GM19372 (cell line): ENCODE data around the gene CEP350.
A peak's percentile ranks its signal among the peaks of the same experiment; 100 is the strongest.

Experiments
- ATAC-seq: cut with Tn5 transposase; IDR thresholded peaks from one replicate; pipeline ENCODE4 v1.9.1; 2021; ENCODE audit warnings: mild to moderate bottlenecking, low read depth, moderate library complexity; ENCODE audit not compliant: unreplicated experiment

CEP350 gene, protein sequence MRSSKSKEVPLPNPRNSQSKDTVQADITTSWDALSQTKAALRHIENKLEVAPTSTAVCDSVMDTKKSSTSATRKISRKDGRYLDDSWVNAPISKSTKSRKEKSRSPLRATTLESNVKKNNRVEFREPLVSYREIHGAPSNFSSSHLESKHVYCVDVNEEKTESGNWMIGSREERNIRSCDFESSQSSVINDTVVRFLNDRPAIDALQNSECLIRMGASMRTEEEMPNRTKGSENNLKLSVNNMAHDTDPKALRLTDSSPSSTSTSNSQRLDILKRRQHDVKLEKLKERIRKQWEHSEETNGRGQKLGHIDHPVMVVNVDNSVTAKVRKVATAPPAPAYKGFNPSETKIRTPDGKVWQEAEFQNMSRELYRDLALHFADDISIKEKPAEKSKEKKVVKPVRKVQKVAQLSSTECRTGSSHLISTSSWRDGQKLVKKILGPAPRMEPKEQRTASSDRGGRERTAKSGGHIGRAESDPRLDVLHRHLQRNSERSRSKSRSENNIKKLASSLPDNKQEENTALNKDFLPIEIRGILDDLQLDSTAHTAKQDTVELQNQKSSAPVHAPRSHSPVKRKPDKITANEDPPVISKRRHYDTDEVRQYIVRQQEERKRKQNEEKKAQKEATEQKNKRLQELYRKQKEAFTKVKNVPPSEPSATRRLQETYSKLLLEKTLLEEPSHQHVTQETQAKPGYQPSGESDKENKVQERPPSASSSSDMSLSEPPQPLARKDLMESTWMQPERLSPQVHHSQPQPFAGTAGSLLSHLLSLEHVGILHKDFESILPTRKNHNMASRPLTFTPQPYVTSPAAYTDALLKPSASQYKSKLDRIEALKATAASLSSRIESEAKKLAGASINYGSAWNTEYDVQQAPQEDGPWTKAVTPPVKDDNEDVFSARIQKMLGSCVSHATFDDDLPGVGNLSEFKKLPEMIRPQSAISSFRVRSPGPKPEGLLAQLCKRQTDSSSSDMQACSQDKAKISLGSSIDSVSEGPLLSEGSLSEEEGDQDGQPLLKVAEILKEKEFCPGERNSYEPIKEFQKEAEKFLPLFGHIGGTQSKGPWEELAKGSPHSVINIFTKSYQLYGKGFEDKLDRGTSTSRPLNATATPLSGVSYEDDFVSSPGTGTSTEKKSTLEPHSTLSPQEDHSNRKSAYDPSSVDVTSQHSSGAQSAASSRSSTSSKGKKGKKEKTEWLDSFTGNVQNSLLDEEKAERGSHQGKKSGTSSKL (N-terminal part only)

GRCh38 chr1:179954493-179955286 is at the start of gene CEP350:
CEP350 (plus strand) TSS chr1:179954810; CDS start chr1:179986182, 31,372 bp downstream.
- peak; percentile 83 for ATAC-seq

GRCh38 chr1:179910934-179911333 is 43.7 kb upstream of the CEP350 start:
- ATAC-seq: no peak

DNA sequence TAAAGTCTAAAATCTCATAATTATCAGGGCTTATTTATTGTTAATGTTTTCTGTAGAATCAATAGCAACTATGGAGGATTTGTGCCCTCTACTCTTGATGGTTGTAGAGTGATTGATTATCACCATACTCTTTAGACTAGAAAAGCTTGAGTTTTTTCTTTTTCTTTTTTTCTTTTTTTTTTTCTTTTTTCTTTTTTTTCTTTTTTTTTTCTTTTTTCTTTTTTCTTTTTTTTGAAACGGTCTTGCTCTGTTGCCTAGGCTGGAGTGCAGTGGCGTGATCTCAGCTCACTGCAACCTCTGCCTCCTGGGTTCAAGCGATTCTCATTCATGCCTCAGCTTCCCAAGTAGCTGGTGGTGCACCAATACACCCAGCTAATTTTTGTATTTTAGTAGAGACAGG is 42.8 kb upstream of the CEP350 start:
- no peak for ATAC-seq

- ATAC-seq: no peak
Observed at GRCh38 chr1:179917601-179918429, 36.8 kb upstream of the CEP350 start.

DNA sequence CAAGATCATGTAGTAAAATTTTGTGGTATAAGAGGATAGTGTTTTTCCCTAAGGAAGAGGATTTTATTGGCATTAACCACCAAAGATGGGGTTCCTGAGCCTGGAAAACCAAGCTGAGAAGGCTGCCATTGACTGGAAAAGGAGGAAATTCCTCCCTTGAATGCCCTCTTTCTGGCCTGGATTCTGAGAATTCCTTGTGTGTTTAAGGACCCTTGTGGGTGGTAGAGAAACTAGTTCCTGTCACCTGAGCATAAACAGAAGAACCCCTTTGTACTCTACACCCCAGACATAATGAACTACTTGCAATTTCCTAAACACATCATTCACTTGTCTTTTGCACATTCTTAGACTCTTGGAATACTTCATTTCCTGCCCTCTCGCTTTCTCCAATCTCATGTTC is 33.1 kb upstream of the CEP350 start:
- ATAC-seq: no peak

DNA sequence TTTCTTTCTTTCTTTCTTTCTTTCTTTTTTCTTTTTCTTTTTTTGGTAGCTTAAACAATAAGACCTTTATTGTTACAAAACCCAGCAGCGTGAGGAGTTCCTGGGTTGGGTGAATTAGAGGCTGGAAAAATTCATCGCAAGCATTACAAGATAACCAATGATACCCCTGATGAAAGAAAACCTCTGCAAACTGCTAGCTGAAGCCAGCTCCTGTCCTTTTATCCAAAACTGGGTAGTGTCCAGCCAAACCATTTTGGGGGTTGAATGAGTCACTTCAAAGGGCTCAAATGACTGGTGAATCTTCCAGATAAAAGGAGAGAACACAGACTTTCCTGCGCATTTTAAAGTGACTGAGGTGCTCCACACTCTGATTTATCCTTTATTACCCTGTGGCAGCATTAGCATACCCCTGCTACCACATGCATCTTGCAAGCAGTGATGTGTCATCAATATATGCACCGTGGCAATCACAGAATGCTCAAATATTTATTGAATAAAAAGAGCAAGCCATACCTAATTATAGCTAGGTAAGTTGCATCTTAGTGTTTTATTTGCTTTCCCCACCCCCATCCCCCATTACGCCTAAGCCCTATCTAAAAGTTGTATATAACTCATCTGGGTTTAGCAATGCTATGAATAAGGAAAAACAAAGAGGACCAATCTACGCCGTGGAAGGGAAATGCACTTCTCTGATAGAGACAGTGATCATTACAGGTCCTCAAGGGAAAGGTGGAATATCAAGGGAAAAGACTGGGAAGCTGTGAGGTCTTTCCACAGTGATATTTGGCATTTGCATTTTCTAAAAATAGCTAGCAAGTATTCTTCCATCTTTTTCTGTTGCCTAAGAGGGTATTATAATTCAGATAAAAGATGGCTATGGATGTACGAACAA is 32.4 kb upstream of the CEP350 start:
- no peak for ATAC-seq

- ATAC-seq: no peak
Observed at GRCh38 chr1:179923029-179923428, 31.6 kb upstream of the CEP350 start.

GRCh38 chr1:179924268-179924667 is 30.3 kb upstream of the CEP350 start:
- ATAC-seq: no peak

GRCh38 chr1:179925302-179925701 is 29.3 kb upstream of the CEP350 start:
- ATAC-seq: no peak

DNA sequence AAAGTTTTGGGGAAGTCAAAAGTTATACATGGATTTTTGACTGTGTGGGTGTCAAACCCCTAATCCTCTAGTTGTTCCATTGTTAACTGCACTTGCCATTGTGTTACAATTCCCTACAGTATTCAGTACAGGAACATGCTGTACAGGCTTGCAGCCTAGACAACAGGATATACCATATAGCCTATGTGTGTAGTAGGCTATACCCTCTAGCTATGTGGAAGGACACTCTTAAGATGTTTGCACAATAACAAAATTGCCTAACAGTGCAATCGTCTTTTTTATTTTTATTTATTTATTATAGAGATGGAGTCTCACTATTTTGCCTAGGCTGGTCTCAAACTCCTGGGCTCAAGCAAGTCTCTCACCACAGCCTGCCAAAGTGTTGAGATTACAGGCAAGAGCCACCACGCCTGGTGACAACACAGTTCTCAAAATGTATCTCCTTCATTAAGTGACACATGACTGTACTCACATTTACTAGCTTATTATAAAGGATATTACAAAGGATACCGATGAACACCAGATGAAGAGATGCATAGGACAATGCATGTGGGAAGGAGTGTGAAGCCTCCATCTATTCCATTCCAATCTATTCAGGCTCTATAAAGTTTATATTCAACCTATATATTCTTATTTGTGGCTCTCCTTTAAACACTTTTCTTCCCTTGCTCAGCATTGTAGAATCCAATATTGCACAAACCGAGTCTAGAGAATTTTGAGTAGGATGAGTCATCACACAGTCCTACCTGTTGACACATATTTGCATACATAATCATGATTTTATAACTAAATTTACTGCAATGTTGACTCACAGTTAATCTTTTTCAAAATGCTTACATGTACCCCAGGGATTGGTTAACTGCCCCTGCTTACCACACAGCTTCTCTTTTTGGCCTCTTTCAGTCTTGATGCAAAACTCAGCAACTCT is 28.4 kb upstream of the CEP350 start:
- ATAC-seq: no peak

DNA sequence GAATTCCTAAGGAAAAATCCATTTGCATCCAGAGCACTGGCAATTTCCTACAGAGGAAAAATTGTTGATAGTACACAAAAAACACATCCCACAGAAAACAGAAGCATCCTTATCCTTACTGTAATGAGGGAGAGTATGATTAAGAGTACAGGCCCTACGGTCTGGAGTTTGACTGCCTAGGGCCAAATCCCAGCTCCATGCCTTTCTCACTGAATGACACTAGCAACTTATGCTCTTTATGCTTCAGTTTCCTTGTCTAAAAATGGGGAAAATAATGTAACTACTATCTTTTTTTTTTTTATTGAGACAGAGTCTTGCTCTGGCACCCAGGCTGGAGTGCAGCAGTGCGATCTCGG is 27.8 kb upstream of the CEP350 start:
- no peak for ATAC-seq

DNA sequence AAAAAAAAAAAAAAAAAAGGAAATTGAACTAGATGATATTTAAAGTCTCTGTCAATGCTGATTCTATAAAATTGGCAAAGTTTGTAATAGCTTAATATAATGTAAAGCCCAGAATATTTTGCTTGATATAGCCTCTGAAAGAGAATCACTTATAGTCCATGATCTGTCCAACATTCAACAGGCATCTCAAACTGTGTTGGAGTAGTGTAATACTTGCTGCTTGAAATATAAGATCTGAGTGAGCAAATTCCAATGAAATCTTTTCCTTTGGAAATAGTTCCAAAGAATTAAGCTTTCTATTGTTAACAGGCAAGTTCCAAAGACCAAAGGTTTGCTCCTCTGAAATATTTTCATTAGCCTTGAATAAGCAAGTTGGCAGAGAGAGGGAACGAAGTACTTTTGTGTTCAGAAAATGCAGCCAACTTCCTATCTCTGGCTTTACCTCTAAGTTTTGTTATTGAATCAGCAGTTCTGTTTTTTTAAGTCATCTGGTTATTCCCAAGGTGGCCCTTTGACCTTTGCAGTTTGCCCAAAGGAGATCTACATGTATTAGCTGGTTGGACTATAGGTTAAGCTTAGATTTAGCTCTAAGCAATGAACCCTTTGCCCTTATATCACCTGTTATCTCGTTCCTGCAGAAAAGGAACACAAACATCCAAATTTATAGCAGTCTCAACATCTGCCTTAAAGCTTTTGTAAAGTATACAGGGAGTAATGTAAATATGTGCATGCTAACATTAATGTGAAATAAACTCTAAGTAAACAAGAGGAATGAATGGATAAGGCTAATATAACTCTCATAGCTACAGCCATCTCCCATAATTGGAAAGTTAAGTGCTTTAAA is 24.4 kb upstream of the CEP350 start:
- no peak for ATAC-seq

DNA sequence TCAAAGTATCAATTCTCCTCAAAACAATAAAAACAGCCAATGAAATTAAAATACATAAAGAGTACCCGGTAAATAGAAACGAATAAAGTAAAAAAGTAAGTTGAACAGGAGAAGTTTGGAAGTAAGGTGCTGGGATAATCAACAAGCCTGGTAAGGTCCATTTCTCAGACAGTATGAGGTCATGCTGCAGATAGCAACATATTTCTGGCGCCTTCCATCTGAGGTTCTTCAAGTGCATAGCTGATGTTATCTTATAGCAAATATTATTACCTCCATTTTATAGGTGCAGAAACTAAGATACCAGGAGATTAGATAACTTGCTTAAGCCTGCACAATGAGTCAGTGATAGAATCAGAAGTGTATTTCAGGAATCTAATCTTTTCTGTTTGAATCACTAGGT is 23.7 kb upstream of the CEP350 start:
- ATAC-seq: no peak

DNA sequence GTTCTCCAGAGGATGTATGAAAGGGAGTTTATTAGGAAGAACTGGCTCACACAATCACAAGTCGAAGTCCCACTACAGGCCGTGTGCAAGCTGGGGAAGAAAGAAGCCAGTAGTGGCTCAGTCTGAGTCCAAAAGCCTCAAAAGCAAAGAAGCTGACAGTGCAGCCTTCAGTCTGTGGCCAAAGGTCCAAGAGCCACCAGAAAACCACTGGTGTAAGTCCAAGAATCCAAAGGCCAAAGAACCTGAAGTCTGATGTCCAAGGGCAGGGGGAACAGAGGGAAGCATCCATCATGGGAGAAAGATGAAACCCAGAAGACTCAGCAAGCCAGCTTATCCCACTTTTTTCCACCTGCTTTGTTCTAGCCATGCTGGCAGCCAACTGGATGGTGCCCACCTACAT is 21.4 kb upstream of the CEP350 start:
- ATAC-seq: no peak

GRCh38 chr1:179935909-179936496 is 18.6 kb upstream of the CEP350 start:
- ATAC-seq: peak; percentile 56

- ATAC-seq: no peak
Observed at GRCh38 chr1:179937668-179938254, 16.8 kb upstream of the CEP350 start.
